ENCODE data around the gene HP.

The HP gene

DNA sequence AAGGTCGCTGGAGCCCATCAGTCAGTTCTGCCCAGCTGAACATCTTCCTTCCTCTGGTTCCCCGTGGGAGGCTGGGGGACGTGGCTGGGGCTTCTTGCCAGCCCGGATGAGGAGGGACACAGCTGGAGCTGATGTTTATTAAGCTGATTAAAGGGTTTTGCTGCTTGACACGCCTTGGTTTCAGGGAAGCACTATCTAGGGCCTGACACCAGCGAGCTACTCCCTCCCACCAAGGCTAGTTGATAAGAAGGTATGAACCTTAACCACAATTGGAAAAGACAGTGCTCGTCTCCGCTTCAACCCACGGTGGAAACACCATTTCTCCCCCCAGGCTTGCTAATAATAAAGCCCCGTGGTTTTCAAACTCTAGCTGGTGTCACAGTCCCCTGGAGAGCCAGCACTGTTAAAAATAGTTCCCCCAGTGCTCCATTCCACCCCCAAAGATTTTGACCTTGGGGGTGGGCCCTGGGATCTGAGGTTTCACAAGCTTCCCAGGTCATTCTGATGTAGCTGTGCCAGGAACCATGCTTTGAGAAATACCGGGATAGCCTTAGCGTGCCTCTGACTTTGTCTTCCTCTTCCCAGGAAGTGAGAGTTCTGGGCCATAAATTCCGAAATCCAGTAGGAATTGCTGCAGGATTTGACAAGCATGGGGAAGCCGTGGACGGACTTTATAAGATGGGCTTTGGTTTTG lies 40.3 kb upstream of the HP start:
- H3K9me3 ChIP-seq, result no peaks in the 10 kb centered on the region
- H3K27ac ChIP-seq, result no peak overlapping the region
- TF ChIP-seq CTCF (IDR thresholded peaks at IDR 0.05), result no peak
- H3K4me3 ChIP-seq (ENCODE audit: low read depth in 1 of 2, low read length in 1 of 2), result no peak overlapping the region
- H3K36me3 ChIP-seq, result no peaks in the 10 kb centered on the region
- H3K27me3 ChIP-seq, result no peaks in the 10 kb centered on the region
- peaks cover 7 to 19% of the 10 kb centered on the region in 2 experiments for H3K4me1 ChIP-seq (ENCODE audit: control insufficient read depth in 1 of 2, insufficient read depth in 1 of 2, low read depth in 1 of 2, low read length in 1 of 2)

GRCh38 chr16:72014675-72015074 lies 39.6 kb upstream of the HP start:
- Histone ChIP-seq H3K4me3 (ENCODE audit: low read depth in 1 of 2, low read length in 1 of 2) (no peak overlapping the region), H3K9me3 (no peaks in the 10 kb centered on the region), H3K36me3 (no peaks in the 10 kb centered on the region), H3K27ac (no peak overlapping the region), H3K4me1 (ENCODE audit: control insufficient read depth in 1 of 2, insufficient read depth in 1 of 2, low read depth in 1 of 2, low read length in 1 of 2) (peaks cover 6 to 18% of the 10 kb centered on the region in 2 experiments), H3K27me3 (no peaks in the 10 kb centered on the region)
- no peak for TF ChIP-seq CTCF (IDR thresholded peaks at IDR 0.05)

- H3K4me1 ChIP-seq (ENCODE audit: control insufficient read depth in 1 of 2, insufficient read depth in 1 of 2, low read depth in 1 of 2, low read length in 1 of 2), result peaks cover 6 to 18% of the 10 kb centered on the region in 2 experiments
- H3K9me3 ChIP-seq, result no peaks in the 10 kb centered on the region
- no peak overlapping the region for H3K4me3 ChIP-seq (ENCODE audit: low read depth in 1 of 2, low read length in 1 of 2)
- H3K27me3 ChIP-seq, result no peaks in the 10 kb centered on the region
- H3K27ac ChIP-seq, result no peak overlapping the region
- no peak for TF ChIP-seq CTCF (IDR thresholded peaks at IDR 0.05)
- no peaks in the 10 kb centered on the region for H3K36me3 ChIP-seq
Measured at GRCh38 chr16:72015124-72015523, 39.2 kb upstream of the HP start.

- H3K36me3 ChIP-seq, result peaks cover 6% of the 10 kb centered on the region
- no peak for TF ChIP-seq CTCF (IDR thresholded peaks at IDR 0.05)
Measured at GRCh38 chr16:72018470-72018869, 35.8 kb upstream of the HP start.

DNA sequence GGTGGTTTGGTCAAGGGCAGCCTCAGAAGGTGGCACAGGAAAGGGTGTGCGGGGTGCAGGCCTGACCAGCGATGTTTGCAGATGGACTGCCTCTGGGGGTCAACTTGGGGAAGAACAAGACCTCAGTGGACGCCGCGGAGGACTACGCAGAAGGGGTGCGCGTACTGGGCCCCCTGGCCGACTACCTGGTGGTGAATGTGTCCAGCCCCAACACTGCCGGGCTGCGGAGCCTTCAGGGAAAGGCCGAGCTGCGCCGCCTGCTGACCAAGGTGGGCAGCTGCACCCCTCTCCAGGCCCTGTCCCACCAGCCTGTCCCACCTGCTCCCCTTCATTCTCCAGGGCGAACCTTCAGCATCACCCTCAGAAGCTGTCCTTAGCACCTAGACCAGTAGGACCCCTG lies 33.3 kb upstream of the HP start:
- Histone ChIP-seq H3K4me1 (ENCODE audit: control insufficient read depth in 1 of 2, insufficient read depth in 1 of 2, low read depth in 1 of 2, low read length in 1 of 2) (peaks cover 0 to 11% of the 10 kb centered on the region in 2 experiments), H3K4me3 (ENCODE audit: low read depth in 1 of 2, low read length in 1 of 2) (no peak overlapping the region), H3K36me3 (peaks cover 22% of the 10 kb centered on the region), H3K27ac (no peak overlapping the region), H3K27me3 (no peaks in the 10 kb centered on the region), H3K9me3 (no peaks in the 10 kb centered on the region)
- TF ChIP-seq CTCF (IDR thresholded peaks at IDR 0.05), result no peak

More at GRCh38 chr16:72018470-72018869, 35.8 kb upstream of the HP start:
- no peak overlapping the region for H3K4me3 ChIP-seq (ENCODE audit: low read depth in 1 of 2, low read length in 1 of 2)
- no peaks in the 10 kb centered on the region for H3K9me3 ChIP-seq
- no peaks in the 10 kb centered on the region for H3K27me3 ChIP-seq
- H3K4me1 ChIP-seq (ENCODE audit: control insufficient read depth in 1 of 2, insufficient read depth in 1 of 2, low read depth in 1 of 2, low read length in 1 of 2), result peaks cover under 1 to 13% of the 10 kb centered on the region in 2 experiments
- H3K27ac ChIP-seq, result no peak overlapping the region
